Keratinocyte (primary cell): Measurements from ENCODE around the gene DPY19L1. TPM values are rescaled to one million over a fixed set of nuclear protein-coding genes. Genes with fewer than 3 reads are reported as not detected.

Experiments
- polyA plus RNA-seq, 5 experiments: library from polyadenylated mRNA; depleted of rRNA in 3 of 5; stranded (reverse) in 3 of 5; stranded (forward) in 1 of 5; unstranded in 1 of 5; fragments of >200 nt; gene quantifications; 1 replicate in 1 of 5; 2 replicates in 3 of 5; 3 replicates in 1 of 5; pipeline versions ENCODE4 v1.2.1 to v1.2.3, GENCODE V29; 2011 to 2012; ENCODE audit warnings: missing spikeins in 2 of 5, low read depth in 1 of 5, low replicate concordance in 1 of 5
- small RNA-seq, 3 experiments: library from RNA; depleted of rRNA; stranded (forward); fragments of <200 nt; gene quantifications; one replicate each; pipeline ENCODE3, GENCODE V24; 2012; ENCODE audit warnings: low read depth in 3 of 3, low replicate concordance in 1 of 3; ENCODE audit not compliant: insufficient read length in 3 of 3

Gene DPY19L1
- polyA plus RNA-seq, 1 donor (not counting 4 experiments of a cell fraction or from before 2014, with no cell fraction given) = 29.2 TPM

Small RNA genes lying within 50 kb of the gene (small RNA-seq; reads per million reads assigned to genes)
- 0 to 2.8 (median 2.7) reads per million in 3 experiments for gene MIR548N
- 0 reads per million in 3 experiments for gene RF00322

Other genes with a start within 250 kb of the DPY19L1 start
- not detected in 3 replicates for gene TBX20, start 216.6 kb upstream of the DPY19L1 start, polyA plus RNA-seq